GM21717 (cell line): ENCODE measurements around the gene UNC13C.

Experiments
- ATAC-seq: cut with Tn5 transposase; IDR thresholded peaks from one replicate; pipeline ENCODE4 v1.9.1; 2021; ENCODE audit warnings: mild to moderate bottlenecking, moderate library complexity; ENCODE audit not compliant: unreplicated experiment

UNC13C gene

DNA sequence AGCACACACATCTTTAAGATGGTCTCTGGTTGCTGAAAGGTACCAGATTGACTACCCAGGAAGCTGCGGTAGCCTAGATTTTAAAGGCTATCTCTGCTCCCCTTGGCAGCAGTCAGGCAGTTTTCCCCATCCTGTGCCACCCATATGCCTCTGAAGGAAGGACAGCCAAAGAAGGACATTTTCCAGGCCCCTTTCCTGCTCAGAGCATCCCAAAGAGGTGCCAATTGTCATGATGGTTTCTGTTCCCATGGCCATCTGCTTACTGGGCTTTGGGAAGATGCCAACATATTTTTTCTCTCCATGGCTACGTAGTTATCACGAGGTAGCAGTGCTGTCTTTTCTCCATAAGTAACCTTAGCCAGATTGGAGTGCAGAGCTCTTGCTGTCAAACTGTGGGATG is 39.7 kb downstream of the UNC13C start:
- ATAC-seq: no peak

DNA sequence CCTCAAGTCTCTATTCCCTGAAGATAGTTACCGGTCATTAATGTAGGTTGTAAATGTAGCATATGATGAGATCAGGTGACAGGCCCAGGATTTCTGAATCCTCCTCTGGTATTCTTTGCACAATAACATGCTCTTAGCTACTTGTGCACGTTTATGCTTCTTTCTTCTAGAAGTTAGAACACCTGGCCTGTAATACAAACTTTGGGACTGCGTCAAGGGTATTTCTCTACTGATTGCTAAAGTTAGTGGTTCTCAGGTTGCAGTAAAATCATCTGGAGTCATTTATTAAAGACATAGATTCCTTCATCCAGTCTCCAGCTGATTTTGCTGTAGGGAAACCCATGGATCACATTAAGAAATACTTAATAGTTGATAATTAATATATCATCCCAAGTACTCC is 48.0 kb downstream of the UNC13C start:
- ATAC-seq: no peak

DNA sequence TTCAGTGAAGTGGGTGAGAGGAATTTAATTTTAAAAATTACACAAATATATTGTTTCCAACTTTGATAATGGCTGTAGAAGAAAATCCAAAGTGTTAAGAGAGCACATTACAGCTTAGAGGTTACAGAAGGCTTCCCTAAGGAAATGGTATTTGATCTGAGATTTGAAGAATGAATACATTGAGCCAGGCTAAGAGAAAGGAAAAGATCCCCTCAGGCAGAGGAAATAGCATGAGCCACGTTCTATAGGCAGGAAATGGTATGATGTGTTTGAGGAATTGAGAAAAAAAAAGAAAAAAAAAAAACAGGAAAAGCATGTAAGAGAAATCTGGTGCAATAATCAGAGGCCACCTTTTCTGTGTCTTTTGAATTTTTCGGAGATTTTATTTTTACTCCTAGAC is 48.6 kb downstream of the UNC13C start:
- no peak for ATAC-seq

DNA sequence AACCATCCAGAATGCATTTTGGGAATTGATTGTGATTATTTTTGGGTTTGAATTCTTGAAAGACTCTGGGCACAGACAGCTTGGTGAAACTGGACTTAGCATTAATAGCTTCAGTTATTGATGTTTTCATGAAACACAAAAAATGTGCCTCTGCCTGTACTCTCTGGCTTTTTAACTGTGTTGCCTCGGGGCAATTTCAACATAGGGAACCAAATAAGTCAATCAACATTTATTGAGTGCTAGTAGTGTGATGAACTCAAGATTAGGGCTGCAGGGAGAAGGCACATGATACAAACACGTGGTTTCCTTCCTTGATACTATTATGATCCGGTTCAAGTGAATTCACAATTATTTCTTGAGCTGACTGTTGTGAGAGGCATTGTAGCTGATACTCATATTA is 50.8 kb downstream of the UNC13C start:
- no peak for ATAC-seq

DNA sequence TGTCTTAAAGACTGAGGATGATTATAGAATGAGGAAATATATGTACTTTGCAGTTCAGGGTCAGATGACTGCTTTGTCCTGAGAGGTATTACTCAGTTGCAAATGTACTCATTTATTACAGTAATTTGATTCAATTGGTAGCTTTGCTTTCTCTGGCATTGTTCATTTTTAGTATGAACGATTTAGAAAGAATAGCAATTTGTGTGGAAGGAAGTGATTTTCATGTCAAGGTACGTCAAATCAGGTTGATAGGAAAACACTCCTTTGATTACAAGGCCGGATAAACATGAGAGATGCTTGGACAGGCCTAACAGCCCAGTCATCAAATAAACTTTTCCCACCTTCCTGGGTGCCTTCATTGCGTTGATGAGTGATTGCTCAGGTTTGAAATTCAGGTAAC is 53.8 kb downstream of the UNC13C start:
- ATAC-seq: no peak

DNA sequence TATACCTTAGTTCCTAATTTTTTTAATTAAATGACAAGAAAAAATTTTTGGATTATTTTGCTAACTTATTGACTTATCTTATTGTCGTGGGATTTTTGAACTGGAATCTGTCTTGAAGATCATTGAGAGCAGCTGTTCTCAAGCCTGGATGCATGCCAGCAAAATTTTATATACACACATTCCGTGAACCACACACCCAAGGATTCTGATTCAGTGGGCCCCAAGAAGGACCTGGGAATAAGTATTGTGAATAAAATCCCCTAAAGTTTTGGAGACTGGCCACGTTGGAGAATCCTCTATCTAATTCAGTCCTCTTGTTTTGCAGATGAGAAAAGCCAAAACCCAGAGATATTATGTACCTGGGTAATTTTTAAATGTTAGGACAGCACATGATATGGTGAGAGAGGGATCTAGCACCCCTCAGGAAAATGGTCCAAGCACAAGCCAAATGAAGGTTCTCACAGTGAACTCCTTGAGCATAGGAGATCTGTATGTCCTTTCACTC is 55.2 kb downstream of the UNC13C start:
- no peak for ATAC-seq

DNA sequence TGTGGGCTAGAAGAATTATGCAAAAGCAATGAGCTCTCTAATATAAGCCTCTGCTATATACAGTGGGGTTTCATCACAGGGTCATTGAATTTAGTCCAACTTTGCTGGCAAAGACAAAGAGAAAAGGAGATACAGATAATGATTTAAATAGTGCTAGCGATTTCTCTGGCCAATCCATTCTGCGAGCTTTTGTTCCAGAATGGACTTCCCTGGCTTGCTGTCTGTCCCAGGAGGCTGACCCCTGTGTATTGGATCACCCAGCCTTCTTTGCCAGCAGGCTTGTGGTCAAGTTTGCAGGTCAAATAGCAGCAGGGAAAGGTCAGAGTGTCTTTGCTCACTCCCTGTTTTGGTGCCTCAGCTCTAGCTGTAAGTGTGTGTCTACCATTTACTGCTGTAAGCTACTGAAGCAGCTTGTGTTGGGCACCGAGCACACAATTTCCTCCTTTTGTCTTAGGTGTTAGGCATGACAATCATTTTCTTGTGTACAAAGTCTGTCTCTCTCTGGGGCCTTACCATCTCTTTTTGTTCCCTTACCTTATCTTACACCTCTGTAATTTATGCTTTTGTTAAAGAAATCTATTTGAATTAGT is 55.7 kb downstream of the UNC13C start:
- no peak for ATAC-seq

DNA sequence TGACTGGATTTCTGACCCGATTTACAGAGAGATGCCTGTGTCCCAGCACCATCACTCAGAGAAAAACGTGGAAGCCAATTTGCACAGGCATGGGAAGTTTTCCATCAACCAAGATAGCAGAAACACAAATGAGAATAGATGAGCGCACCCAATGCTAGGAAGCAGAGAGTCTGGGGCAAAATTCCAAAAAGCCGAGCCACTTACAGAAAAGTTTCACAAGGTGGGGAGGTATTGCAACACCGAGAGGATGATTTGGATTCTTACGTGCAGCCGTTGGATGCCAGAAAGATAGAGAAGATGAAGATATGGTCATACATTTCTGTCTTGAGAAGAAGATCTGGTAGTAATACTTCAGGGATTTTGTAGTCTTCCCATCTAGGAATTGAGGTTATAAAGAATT is 57.4 kb downstream of the UNC13C start:
- ATAC-seq: no peak

DNA sequence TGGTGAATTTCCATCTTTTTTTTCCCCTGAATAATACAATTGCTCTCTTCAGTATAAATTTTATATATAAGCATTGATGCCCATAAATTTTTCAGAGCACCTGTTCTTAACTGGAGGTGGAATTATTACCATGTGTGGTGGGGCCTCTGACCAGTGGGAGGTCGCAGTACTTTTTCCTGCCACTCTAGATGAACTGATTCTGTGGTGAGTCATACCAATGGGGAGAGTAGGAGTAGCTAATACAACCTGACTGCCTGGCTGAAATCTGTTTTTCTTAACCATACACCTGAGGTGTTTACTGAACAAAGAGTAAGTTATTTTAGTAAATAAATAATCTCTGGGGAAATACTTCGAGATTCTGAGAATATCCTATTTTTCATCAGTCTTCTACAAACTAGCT is 67.2 kb downstream of the UNC13C start:
- ATAC-seq: no peak

DNA sequence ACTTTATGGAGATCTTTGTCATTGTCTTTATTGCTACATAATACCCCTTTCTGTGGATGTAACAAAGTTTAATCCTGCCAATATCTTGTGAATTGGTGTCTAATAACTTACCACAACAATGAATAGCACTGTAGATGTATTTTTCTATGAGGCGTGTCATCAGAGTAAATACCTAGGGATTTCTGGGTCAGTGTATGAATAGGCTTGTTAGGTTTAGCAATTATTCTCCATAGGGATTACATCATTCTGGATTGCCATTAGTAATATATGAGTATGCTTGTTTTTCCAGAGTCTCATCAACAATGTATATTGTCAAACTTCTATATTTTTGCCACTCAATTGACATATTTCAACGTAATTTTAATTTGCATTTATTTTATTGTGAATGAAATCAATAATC is 67.9 kb downstream of the UNC13C start:
- no peak for ATAC-seq

DNA sequence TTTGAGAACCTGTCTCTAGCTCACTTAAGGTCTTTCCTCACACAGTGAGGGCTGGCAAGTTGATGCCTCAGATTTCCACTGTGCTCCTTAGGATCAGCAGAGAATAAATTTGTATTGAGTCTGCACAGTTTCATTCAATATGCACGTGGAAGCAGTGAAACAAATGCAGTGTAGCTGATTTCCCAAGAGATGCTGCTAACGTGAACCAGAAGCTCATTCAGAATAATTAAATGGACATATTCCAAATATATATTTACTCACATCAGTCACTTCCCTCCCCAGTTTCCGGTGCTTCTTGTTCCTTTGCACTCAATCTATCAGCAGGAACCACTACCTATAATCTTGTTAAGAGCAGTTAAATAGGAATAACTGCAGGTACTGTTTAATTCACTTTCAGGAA is 86.1 kb downstream of the UNC13C start:
- no peak for ATAC-seq

DNA sequence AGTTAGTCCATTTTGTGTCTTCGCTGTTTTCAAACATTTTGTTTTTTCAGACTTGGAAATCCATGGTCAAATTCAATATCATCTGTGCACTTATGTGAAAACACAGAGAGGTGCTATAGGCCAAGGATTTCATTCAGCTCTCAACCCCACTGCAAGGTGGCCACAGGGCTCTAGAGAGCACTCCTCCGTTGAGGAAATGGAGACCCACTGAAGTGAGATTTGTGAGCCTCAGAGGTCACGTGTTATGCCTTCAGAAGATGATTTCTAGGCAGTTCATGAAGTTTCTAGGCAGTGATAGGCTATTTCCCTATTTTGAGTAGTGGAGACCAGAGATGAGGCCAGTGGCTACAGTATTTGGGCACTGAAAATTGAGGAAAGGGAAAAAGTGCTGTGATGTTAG is 88.2 kb downstream of the UNC13C start:
- no peak for ATAC-seq

DNA sequence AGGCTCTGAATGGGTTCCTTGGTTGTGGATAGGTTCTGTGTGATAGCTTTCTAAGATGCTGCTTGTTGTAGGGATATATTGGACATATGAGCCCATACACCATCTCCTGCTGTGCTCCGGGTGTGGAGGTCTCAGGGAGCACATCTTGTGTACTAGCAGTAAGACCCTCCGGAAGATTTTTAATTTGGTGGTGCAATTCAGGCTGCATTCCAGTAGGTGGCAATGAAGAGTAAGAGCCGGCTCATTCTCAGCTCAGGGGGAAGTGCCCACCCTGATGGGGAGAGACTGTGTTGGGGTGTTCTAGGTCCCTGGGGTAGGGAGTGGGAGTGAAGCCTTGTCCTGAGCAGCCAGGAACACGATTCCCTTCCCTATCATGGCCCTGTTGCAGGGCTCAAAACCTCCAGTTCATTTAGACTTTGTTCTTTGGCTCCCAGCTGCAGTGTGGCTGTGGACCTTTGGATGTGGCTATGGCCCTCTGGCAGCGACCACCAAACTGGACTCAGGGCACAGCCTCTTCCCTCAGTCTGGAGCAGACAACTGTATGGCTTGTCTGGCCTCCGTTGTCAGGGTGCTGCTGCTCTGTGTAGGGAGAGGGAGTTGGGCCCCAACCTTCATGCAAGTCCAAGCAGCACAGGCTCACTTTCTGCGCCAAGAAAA is 104.7 kb downstream of the UNC13C start:
- no peak for ATAC-seq

DNA sequence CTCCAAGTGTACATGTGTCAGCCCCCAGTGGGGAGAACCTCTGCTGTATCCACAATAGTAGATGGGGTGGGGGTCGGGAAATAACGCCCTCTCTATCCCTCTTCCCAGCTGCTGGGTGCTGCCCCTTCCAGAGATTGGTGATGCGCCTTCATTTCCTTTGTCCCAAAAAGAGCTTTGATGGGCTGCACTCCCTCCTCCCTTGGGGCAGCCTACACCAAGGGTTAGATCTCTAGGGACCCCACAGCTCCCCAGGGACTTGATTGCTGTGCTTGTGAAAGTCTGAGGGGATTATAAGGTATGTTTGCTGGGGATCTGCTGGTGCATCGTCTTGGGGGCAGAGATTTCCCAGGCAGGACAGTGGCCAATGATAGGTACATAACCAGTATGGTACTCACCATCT is 105.3 kb downstream of the UNC13C start:
- no peak for ATAC-seq

DNA sequence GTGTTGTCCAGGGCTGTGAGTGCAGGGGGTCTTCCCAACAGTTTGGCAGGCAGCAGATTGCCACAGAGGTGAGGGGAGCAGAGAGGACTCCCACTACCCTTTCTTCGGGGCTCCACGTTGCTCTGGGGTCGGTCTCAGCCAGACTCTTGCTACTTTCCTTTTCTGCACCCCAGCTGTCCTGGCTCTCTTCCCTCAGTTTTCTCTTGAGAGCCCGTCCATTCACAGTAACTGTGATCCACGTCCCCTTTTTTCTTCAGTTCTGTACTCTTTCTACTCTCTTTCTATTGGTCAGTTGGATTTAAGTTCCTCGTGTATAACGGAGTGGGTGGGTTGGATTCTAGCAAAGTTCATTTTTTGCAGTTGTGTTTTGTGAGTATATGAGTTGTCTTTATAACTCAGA is 105.8 kb downstream of the UNC13C start:
- ATAC-seq: no peak

DNA sequence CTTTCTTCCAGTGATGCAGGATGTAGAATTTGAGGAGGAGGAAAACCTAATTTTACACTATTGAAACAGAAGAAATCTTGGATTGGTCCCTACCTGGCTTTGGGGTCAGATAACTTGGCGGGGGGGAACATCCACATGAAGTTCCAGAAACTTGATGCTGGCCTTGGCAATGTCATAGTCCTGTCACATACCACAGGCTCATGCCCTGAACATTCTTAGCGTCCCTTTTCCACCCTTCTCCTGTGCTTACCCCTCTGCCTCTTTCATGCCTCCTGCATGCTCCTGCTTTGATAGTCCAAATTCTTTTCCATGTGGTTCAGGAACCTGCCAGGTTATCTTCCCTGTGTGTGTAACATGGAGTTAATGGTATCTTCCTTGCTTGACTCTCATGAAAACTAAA is 110.6 kb downstream of the UNC13C start:
- ATAC-seq: no peak

DNA sequence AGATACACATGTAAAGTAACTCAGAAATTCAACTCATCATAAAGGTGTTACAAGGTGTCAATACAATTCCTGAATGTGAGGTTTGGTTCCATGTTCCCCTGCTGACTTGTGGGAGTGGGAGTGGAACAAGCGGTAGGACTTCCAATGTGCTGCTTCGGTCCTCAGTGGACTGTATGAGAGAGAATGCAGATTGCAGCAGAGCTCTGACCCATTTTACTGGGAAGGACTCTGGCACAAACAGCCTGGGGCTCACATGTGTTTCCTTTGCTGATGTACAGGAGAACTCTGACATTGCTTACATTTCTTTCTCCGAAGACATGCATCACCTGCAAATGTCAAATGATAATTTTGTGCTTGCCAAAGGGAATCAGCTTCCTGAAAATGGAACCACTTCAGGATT is 111.5 kb downstream of the UNC13C start:
- ATAC-seq: no peak

DNA sequence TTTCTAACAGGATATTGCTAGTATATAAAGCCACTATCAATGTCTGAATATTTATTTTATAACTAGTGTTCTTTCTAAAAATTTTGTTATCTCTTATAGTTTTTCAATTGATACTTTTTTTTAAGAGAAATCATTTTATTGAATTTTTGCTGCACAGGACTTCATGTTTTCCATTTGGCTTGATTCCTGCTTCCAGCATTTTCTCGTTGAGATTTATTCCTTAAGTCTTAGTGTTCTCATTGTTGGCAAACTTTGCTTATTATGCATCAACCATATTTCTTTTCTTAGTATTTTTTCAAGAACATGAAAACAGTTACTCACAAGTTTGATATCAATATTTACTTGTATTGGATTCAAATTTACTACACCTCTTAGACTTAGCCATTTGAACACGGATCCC is 113.4 kb downstream of the UNC13C start:
- ATAC-seq: no peak

DNA sequence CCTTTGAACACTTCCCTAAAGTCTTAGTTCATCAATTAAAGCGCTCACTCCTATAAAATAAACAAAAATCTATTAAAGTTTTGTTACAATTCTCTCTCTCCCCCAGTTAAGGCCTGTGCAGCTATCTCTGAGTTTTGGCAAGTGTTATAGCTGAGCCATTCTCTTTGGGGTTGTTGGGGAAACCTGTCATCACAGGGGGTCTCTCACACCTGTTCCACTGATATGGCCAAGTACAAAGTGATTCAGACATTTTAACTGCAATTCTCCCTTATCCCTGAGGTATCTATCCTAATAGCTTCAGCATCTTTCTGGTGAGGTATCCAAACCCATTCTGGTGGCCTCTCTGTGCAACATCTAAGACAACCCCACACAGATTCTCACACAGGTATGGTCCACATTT is 116.4 kb downstream of the UNC13C start:
- no peak for ATAC-seq

DNA sequence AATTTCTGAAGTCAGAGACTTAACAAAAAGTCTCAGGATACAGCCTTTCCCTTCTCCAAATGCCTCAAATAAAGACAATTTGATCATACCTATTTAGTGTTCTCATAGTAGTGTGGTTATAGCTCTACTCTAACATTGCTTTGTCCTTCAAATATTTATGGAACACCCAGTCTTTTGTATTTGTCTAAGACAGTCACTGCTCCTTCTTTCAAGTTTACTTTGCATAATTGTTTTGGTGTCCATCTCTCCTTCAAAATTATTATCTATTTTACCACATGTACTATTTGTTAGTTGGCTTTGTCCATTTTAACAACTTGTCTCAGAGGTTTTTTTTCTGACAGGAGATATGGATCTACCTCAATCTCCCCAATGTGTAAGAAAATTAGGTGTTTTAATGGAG is 118.8 kb downstream of the UNC13C start:
- no peak for ATAC-seq

DNA sequence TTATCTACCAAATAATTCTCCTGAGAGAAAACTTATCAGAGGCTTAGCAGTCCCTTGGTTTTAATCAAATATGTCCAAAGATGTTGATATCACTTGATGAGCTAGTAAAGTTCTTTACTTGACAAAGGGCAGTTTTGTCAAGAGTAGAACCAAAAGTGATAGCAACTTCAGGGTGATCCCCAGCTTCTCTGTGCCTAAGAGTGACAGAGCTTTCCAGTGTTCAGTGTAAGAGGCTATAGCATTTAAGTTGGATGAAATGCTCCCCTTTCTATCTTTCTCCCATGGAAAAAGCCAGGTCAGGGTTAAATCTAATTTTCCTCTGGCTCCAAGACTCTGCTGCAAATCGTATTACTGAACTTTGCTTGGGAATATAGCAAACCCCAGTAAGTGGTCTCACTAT is 120.8 kb downstream of the UNC13C start:
- no peak for ATAC-seq

DNA sequence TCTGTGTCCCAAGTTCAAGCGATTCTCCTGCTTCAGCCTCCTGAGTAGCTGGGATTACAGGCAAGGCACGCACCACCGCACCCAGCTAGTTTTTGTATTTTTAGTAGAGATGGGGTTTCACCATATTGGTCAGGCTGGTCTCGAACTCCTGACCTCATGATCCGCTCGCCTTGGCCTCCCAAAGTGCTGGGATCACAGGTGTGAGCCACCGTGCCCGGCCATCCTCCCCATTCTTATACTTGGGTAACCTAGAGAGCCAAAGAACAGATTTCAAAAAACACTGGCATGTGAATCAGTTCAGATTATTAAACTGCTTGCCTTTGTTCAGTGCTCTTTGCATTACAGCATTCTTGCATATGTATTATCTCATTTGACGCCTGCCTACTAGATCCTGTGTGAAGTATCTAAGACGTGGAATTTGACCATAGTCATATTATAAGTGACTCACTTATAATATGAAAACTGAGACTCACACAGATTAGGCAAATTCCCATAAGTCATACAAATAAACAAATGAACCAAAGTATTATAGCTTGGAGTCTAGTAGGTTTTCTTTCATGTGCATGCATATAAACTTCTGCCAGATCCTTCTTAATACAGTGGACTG is 123.5 kb downstream of the UNC13C start:
- ATAC-seq: no peak

DNA sequence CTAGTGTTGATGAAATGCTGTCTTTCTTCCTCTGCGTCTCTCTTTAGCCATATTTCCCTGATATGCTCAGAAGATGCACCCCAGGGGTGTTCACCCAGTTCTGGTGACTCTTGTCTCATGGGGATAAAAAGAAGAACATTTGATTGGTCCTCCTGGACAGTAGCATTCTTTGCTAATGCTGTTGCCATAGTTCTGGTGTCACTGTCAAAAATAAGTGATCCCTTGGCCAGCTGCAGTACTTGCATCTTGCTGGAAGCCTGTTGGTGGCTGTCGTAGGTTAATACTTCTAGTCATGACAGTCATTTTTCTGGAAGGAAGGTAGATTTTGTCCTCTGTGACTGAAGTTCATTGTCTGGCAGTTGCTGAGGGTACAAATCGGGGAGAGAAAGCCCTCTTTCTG is 124.5 kb downstream of the UNC13C start:
- ATAC-seq: no peak
